ENCODE results near the gene TRIM67.

TRIM67 gene

DNA sequence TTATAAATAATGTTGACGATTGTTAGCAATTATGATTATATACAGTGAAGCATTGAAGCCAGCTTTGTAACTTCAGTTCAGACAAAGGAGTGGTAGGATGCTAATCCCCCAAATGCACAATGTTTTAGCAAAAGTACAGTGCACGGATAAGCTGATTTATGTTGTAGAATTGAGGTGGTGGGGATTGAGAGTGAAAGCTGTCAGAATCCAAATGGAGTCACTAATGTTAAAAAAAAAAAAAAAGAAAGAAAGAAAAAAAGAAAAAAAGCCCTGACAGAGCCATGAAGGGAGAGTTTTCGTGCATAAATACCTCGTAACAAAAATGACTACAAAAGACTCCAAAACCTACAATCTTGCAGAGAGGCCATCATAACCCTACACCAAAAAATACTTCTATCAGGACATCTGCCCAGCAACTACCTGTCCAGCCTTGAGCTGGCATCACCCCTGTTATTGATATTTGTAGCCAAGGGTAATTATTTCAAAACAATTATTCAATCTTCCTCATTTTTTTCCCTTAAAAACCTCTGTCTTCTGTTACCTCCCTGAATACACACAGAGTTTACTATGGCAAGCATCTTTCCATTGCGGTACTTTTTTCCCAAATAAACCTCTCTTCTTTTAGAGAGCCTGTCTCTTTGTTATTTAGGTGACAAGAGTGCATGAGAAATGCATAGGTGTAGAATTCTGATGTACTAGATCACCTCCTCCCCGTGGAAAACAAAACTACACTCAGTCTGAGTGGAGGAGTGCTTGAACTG, 2.5 kb upstream of the TRIM67 start:
- DNase-seq = no peak

DNA sequence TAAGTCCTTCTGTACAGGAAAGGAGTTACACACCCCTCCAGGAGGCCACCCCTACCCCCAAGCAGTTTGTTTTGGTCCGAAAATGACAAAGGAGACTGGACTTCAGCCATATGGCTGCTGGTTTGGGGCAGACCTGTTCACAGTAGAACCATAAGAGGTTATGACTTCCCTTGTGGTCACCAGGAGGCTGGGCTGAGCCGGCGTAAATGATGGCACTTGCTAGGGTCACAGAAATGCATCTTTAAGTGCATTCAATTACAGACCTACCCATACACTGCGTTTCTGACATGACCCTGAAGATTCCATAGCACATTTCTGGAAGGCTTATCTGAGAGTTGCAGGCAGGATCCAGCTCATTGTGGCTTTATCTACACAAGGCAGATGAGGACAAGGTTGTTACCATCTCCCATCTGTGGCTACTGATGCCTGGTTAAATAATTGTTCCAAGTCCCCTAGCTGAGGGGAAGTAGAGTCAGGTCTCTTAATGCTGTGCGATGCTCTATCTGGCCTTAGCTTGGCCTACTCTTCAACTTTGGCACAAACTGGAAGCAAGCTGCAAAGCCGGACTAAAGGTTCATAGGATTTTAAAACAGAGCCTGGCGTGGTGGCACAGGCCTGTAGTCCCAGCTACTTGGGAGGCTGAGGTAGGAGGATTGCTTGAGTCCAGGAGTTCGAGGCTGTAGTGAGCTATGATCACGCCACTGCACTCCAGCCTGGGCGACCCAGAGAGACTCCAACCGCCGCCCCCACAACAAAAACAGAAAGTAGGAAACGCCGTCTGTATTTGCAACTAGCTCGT, 1.7 kb upstream of the TRIM67 start:
- DNase-seq = no peak

DNA sequence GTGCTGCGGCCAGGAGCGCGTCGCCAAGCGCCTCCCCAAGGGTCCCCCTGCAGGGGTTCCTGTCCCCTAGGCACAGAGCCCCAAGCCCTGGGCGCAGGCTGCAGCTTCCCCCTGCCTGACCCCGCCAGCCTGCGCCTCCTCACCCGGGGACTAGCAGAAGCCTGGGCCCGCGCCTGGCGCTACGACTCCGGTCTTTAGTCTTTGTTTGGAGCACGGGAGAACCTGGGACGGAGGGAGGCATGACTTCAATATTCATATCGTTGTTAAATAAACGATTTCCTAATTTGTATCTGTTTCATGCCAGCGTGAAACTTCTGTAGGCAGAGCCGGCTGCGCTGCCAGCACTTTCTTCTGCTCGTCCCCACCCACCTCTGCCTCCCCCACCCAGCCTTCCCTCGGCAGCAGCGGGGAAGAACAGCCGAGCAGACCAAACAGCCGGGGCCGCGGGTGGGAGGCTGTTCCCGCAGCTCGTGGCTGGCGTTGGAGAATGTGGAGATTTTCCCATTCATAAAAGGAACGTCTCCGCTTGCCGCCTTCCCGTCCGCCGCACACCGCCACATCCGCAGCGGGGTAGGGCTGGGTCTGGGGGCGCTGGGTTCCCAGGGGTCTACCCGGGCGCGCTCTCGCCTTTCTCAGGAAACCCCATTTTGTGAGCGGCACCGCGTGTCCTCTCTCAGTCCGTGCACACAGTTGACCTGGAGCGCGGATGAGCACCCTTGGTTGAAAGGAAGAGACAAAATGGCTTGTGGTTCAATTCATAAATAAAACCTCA, 777 bp upstream of the TRIM67 start:
- DNase-seq = no peak

DNA sequence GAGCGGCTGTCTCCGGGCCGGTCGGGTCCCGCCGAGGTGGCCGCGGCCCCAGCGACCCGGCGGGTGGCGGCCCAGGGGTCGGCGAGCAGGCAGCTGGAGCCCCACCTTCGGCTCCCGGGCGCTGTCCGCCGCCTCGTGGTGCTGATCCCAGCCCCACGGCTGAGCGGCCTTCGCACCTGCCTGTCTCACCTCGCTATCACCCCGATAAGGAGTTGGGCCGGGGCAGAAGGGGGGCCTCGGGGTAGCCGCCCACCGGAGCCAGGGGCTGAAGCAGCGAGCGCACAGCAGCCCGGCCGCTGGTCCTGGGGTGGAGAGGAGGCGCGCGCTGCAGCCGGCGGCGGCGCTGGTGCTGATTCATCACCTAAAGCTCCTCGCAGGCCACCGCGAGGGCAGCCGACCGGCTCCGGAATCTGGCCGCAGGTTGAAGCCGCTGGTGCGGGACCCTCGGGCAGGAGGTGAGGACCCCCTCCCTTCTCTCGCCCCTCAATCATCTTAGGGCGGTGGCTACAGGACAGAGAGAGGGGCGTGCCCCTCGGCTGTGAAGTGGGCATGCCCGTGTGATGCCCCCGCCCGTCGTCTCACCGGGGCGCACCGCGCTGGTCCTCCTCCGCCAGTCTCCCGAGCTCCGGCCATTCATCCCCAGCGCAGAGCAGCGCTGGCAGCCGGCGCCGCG, 575 bp downstream of the TRIM67 start:
- DNase-seq = no peak

DNA sequence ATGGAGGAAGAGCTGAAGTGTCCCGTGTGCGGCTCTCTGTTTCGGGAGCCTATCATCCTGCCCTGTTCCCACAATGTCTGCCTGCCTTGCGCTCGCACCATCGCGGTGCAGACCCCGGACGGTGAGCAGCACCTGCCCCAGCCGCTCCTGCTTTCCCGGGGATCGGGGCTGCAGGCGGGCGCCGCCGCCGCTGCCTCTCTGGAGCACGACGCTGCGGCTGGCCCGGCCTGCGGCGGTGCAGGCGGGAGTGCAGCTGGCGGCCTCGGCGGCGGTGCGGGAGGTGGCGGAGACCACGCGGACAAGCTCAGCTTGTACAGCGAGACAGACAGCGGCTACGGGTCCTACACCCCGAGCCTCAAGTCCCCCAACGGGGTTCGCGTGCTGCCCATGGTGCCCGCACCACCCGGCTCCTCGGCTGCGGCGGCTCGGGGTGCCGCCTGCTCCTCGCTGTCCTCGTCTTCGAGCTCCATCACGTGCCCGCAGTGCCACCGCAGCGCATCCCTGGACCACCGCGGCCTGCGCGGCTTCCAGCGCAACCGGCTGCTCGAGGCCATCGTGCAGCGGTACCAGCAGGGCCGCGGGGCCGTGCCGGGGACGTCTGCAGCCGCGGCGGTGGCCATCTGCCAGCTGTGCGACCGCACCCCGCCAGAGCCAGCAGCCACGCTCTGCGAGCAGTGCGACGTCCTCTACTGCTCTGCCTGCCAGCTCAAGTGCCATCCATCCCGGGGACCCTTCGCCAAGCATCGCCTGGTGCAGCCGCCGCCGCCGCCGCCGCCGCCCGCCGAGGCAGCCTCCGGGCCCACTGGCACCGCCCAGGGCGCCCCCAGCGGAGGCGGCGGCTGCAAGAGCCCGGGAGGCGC, 1.3 kb downstream of the TRIM67 start:
- DNase-seq = no peak

DNA sequence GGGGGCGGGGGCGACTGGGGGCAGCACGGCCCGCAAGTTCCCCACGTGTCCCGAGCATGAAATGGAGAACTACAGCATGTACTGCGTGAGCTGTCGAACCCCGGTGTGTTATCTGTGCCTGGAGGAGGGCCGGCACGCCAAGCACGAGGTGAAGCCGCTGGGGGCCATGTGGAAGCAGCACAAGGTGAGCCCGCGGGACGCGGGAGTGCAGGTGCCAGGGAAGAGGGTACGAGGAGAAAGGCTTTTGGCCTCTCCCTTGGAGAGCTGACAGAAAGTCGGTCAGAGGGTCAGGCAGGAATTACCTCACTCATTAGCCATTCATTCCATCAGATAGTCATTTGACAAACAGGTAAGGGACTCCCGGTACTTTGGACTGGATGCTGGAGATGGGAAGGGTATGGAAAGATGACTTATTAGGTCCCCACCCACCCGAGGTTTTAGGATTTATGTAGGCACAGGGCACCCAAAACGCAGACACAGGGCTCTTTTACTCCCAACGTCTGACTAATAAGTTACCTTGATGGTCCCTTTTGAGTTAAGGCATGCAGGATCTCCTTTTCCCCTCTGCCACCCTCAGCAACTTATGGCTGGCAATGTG, 2.1 kb downstream of the TRIM67 start:
- no peak for DNase-seq

DNA sequence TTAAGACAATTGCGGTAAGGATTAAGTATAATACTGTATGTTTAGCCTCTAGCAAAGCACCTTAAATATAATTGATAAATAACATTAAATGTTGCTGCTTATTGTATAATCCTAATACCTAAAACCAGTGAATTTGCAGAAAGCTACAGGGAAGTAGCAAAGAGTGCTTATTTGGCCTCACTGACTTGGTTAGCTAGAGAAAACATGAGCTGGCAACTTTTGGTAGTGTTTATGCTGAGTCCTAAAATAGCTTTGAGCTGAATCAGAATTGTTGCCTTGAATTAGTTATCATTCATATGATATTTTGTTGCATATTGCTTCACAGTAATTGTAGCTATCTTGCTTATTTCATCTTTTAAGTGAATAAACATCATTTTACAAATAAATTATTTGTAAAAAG, 3.5 kb downstream of the TRIM67 start:
- DNase-seq = no peak

DNA sequence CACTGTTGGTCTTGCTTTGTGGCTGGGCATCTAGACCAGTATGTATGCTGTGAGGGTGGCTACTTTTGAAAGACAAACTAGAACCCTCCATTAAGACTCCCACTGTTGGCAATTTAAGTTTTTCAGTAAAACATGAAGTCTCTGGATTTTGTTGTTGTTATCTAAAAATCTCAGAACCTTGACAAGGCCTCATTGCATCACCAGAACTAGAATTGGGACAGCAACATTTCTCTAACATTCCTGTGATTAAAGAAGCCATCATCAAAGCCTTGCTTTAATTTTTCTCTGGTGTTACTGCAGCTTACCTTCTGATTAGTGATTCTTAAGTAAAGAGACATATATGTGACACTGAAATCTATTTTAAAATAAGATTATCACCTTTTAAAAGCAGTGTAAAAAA, 4.5 kb downstream of the TRIM67 start:
- DNase-seq = no peak

DNA sequence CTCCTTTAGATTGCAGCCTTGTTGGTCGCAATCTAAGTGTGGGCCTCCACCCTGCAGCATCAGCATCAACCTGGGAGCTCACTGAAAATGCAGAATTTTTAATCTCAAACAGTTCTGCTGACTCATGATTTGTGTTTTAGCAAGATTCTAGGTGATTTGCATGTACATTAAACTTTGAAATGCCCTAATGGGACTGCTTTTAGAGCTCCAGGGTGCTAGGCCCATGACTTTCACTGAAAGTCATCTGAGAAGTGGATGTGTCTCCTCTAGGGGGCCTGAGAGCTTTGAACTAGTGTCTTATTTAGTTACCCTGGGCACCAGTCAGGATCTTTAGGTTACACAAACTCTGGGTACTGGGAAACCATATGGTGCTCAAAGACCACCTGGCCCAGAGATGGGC, 9.0 kb downstream of the TRIM67 start:
- DNase-seq = no peak

DNA sequence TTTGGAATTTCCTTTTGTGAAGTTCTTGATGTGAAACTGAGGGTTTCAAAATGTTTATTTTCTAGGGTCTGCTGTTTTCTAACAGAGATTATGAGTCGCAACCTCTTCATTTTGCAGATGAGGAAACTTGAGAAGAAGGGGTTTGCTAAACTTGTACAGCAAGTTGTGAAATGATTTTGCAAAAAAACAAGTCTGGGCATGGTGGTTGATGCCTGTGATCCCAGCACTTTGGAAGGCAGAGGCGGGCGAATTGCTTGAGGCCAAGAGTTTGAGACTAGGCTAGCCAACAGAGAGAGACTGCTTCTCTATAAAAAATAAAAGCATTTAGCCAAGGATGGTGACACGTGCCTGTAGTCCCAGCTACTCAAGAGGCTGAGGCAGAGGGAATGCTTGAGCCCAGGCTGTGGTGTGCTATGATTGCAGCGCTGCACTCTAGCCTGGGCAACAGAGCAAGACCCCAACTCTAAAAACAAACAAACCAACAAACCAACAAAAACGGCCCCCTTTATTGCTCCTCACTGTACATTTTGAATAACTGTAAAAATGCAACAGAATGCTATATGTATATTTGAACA, 9.9 kb downstream of the TRIM67 start:
- no peak for DNase-seq

DNA sequence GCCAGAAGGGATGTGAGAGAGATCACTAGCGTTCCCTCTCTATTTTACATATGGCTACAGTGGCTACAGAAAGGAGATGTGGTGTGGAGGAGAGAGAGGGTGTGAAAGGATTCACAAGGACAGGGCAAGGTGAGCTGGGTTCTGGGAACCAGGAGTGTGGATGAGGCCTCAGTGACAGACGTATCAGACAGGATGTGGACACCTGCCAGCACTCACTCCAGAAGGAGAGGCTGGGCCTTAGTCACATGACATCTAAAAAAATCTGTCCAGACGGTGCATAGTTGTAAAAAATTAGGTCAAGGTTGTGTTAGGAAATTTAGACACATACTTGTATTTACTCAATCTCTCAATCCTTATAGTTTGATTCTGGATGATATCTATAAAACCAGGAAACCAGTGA, 10.6 kb downstream of the TRIM67 start:
- no peak for DNase-seq

DNA sequence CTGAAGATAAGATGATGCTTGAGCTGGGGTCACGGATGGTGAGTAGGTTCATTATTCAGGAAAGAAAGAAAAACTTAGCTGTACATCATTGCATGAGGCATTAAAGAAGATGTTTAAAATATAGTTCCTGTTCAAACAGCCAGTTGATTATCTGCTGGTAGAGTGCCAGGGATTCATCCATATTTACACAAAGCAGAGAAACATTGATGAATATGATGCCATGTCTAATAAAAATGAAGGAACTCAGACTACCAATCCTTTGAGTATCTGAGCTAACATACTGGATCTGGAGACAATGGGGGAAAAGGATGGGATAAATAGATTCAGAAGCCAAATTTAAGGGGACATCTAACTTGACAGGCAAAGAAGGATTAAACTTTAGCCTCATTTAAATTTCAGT, 14.6 kb downstream of the TRIM67 start:
- no peak for DNase-seq

DNA sequence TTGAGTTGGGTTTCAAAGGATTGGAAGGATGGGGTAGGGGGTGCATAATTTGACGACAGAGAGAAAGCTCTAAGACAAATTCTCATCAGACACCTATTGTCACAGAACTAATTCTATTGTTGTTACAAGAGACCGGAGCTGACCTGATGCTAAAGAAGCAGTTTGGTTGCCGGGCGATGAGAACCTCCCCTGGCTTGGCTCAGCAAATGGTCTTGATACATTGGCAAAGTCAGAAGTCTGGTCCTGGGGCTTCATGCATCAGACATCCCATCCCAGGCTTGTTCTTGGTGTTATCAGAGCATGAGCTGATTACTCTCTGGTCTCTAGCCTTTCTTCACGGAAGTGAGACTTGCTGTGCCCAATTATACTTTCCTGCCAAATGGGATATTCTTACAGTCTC, 15.4 kb downstream of the TRIM67 start:
- DNase-seq = no peak

DNA sequence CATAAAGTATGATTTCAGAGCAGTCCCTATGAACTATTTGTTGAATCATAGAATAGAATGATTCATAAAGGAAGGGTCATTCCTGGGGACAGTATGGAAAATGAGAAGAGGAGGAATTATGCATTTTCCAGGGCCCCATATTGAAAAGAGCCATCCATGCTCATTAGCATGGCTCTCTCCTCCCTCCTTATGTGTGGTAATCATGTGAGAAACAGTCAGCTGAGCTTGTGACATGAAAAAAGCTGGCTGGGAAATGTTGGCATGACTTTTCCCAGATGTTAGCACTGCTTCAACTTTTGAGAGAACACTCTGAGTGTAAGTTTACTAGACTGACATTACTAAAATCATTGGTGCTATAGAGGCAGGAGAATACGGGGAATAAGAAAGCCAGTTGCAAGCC, 16.1 kb downstream of the TRIM67 start:
- DNase-seq = no peak

DNA sequence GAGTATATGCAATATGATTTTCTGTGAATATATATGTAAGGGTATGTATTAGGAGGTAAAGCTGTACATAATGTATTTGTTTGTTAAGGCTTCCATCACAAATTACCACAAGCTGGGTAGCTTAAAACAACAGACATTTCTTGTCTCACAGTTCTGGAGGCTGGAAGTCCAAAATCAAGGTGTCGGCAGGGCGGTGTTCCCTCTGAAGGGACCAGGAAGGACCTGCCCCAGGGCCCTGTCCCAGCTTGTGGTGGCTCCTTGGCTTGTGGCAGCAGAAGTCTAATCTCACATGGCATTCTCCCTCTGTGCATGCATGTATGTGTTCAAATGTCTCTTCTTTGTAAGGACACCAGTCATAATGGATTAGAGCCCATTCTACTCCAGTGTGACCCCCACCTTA, 17.1 kb downstream of the TRIM67 start:
- DNase-seq = no peak

DNA sequence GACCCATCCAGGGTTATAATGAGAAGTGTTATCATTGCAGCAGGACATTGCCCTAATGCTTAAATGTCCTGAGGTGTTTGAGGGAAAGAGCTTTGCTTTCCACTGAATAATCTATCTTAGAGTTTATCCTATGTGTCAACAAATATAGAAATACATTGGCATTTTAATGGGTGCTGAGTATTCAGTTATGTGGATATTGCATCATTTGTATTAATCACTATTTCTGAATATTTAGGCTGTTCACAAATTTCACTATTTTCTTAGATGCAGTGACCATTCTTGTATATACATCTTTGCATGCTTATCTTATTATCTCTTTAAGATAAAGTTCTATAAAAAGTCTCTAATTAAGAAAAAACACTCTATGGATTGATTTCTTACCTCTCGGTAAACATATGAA, 18.2 kb downstream of the TRIM67 start:
- no peak for DNase-seq

DNA sequence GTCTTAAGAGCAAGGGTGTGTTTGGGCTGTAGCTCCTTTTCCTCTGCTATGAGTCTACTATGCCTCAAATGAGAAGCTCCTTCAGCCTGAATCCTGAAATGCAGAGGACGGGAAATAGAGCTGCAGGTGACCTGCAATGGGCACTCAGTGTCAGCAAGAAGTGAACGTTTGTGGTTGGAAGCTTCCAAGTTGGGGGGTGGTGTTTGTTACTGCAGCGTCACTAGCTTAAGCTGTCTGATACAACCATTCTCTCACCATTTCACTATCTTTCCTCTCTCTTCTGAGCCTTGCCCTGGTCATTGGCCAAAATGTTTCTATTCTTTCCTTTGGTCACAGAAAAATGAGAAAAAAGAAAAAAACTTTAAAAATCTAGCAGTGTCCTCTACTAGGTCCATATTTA, 19.4 kb downstream of the TRIM67 start:
- DNase-seq = no peak

DNA sequence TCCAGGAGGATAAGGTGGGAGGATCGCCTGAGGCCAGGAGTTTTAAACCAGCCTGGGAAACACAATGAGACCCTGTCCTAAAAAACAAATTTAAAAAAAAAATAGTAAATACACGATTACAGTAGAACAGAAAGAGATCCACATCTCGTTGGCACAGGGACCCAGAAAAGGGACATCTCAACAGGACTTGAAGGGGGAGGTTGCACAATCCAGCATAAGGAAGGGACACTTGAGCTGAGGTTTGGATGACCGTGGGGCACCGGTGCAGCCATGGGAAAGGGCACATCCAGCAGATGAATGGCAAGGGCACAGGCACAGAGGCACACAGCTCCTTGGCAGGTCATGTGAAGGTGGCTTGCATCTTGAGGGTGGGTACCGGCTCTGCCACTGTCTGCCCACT, 20.5 kb downstream of the TRIM67 start:
- no peak for DNase-seq

DNA sequence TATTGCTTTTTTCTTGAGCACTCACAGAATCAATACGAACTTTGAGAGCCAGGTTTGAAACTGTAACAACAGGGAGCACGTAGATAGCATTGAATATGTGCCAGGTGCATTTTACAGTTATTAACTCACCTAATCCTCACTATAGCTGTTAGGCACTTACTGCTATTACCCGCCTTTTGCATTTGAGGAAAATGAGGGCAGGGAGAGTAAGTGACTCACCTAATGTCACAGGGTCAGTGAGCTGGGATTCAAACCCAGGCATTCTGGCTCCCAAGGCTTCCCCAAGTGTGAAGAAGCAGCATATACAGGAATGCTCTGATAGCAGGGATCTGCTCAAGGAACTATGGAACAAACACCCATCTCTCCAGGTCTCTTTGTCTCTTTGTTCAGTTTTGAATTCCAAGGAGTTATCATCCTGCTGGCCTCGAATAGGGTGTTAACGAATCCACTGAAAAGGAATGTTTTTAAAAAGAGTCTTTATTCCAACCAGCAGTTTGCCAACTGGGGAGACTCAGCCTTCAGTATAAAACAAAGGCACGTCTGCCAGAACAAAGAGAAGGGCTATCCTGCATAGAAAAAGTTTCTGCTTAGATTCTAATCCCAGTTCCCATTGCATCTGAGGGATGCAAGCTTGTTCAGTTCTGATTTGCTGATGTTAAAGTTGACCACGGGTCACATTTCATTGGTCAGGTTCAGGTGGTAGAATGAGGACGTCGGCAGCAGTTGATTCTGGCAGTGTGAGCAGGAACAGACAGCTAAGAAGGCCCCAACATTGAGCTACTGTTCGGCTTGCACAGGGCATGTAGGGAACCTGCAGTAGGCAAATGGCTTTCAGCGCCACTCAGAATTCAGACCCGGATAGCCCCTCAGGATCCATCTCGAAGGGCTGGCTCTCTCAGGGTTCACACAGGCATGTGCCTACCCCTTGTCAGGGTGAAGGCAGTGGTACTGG, 22.1 kb downstream of the TRIM67 start:
- no peak for DNase-seq

DNA sequence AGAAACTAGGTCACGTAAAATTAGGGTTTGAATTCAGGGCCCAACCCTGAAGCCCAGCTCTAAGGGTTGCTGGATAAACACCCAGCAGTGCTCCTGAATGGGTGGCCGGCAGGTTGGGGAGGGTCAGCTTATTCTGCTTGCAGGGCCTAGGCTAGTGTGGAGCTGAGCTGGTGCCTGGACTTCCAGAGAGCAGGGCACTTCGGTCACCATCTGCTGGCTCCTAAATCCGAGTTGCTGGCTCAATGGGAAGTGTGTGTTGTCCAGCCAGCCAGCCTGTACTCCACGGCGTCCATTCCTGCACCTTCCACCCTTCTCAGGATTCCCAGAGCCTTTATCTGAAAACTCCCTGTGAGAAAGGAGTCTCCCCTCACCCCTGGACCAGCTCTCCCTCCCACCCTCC, 23.0 kb downstream of the TRIM67 start:
- no peak for DNase-seq

Data from activated gamma-delta T cell (primary cell).